Measurements from ENCODE around the gene MRO.

DNA sequence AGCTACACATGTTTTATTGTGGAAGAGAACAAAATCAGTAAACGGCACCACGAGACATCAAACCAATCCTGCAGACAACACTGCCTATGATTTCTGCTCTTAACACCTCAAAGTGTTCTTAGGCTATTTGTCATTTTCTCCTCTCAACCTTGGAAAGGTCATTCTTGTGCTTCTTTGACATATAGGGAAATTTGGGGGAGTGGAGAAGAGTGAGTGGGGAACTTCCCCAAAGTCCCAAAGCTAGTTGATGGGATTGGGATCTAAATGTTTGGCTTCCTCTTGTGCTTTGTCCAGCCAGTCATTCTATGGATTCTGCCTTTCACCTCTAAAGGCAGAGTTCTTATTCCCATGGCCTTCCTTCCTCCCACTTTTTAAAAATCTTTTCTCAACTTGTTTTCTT lies 5.8 kb upstream of the MRO start:
- TF ChIP-seq RAD21 (conservative IDR thresholded peaks at IDR 0.05 in 1 of 2, IDR thresholded peaks at IDR 0.05 in 1 of 2) = no peak
- TF ChIP-seq, protein P1, sequence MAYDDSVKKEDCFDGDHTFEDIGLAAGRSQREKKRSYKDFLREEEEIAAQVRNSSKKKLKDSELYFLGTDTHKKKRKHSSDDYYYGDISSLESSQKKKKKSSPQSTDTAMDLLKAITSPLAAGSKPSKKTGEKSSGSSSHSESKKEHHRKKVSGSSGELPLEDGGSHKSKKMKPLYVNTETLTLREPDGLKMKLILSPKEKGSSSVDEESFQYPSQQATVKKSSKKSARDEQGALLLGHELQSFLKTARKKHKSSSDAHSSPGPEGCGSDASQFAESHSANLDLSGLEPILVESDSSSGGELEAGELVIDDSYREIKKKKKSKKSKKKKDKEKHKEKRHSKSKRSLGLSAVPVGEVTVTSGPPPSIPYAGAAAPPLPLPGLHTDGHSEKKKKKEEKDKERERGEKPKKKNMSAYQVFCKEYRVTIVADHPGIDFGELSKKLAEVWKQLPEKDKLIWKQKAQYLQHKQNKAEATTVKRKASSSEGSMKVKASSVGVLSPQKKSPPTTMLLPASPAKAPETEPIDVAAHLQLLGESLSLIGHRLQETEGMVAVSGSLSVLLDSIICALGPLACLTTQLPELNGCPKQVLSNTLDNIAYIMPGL (CRISPR knock-in tag; IDR thresholded peaks at IDR 0.05; ENCODE audit: borderline replicate concordance) = no peak
- TF ChIP-seq, protein P2, sequence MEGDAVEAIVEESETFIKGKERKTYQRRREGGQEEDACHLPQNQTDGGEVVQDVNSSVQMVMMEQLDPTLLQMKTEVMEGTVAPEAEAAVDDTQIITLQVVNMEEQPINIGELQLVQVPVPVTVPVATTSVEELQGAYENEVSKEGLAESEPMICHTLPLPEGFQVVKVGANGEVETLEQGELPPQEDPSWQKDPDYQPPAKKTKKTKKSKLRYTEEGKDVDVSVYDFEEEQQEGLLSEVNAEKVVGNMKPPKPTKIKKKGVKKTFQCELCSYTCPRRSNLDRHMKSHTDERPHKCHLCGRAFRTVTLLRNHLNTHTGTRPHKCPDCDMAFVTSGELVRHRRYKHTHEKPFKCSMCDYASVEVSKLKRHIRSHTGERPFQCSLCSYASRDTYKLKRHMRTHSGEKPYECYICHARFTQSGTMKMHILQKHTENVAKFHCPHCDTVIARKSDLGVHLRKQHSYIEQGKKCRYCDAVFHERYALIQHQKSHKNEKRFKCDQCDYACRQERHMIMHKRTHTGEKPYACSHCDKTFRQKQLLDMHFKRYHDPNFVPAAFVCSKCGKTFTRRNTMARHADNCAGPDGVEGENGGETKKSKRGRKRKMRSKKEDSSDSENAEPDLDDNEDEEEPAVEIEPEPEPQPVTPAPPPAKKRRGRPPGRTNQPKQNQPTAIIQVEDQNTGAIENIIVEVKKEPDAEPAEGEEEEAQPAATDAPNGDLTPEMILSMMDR (IDR thresholded peaks at IDR 0.05) = no peak
- TF ChIP-seq SREBF2 (IDR thresholded peaks at IDR 0.05) = no peak
- TF ChIP-seq JUN (IDR thresholded peaks at IDR 0.05) = no peak
- TF ChIP-seq POLR2A (IDR thresholded peaks at IDR 0.05; ENCODE audit: low read length) = no peak
- TF ChIP-seq KDM1A (IDR thresholded peaks at IDR 0.05; ENCODE audit: low read depth) = no peak
- TF ChIP-seq, protein P3, sequence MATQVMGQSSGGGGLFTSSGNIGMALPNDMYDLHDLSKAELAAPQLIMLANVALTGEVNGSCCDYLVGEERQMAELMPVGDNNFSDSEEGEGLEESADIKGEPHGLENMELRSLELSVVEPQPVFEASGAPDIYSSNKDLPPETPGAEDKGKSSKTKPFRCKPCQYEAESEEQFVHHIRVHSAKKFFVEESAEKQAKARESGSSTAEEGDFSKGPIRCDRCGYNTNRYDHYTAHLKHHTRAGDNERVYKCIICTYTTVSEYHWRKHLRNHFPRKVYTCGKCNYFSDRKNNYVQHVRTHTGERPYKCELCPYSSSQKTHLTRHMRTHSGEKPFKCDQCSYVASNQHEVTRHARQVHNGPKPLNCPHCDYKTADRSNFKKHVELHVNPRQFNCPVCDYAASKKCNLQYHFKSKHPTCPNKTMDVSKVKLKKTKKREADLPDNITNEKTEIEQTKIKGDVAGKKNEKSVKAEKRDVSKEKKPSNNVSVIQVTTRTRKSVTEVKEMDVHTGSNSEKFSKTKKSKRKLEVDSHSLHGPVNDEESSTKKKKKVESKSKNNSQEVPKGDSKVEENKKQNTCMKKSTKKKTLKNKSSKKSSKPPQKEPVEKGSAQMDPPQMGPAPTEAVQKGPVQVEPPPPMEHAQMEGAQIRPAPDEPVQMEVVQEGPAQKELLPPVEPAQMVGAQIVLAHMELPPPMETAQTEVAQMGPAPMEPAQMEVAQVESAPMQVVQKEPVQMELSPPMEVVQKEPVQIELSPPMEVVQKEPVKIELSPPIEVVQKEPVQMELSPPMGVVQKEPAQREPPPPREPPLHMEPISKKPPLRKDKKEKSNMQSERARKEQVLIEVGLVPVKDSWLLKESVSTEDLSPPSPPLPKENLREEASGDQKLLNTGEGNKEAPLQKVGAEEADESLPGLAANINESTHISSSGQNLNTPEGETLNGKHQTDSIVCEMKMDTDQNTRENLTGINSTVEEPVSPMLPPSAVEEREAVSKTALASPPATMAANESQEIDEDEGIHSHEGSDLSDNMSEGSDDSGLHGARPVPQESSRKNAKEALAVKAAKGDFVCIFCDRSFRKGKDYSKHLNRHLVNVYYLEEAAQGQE (IDR thresholded peaks at IDR 0.05) = no peak
- TF ChIP-seq, protein P4, sequence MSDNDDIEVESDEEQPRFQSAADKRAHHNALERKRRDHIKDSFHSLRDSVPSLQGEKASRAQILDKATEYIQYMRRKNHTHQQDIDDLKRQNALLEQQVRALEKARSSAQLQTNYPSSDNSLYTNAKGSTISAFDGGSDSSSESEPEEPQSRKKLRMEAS (IDR thresholded peaks at IDR 0.05) = no peak

Data from A549 (cell line).